GM18520 (cell line): ENCODE measurements around the gene UTS2R.

Source experiments
- ATAC-seq: cut with Tn5 transposase; IDR thresholded peaks from one replicate; pipeline ENCODE4 v1.9.1; 2021; ENCODE audit not compliant: unreplicated experiment

The UTS2R gene

GRCh38 chr17:82371333-82372248, at the start of gene UTS2R:
TSS of gene UTS2R (plus strand) at chr17:82371765. CDS start at chr17:82374325, 2,560 bp downstream.
- no peak for ATAC-seq

GRCh38 chr17:82321947-82322466, 49.6 kb upstream of the UTS2R start:
- no peak for ATAC-seq

GRCh38 chr17:82322526-82323453, 48.8 kb upstream of the UTS2R start:
- no peak for ATAC-seq

GRCh38 chr17:82323514-82324234, 47.9 kb upstream of the UTS2R start:
- ATAC-seq, result no peak

- no peak for ATAC-seq
These were observed 46.8 kb upstream of the UTS2R start for GRCh38 chr17:82324566-82325285.

- ATAC-seq, result no peak
These were observed 46.0 kb upstream of the UTS2R start for GRCh38 chr17:82325286-82326180.

GRCh38 chr17:82327289-82327688, 44.3 kb upstream of the UTS2R start:
- no peak for ATAC-seq

- no peak for ATAC-seq
These were observed 43.8 kb upstream of the UTS2R start for GRCh38 chr17:82327757-82328140.

- no peak for ATAC-seq
These were observed 43.2 kb upstream of the UTS2R start for GRCh38 chr17:82328141-82328993.

- no peak for ATAC-seq
These were observed 42.5 kb upstream of the UTS2R start for GRCh38 chr17:82328994-82329507.

GRCh38 chr17:82329683-82330321, 41.8 kb upstream of the UTS2R start:
- no peak for ATAC-seq

- no peak for ATAC-seq
These were observed 41.0 kb upstream of the UTS2R start for GRCh38 chr17:82330322-82331239.

- no peak for ATAC-seq
These were observed 40.1 kb upstream of the UTS2R start for GRCh38 chr17:82331345-82331939.

GRCh38 chr17:82332669-82333278, 38.8 kb upstream of the UTS2R start:
- no peak for ATAC-seq

- ATAC-seq, result no peak
These were observed 38.0 kb upstream of the UTS2R start, which contains the start of gene SECTM1 for GRCh38 chr17:82333279-82334171. TSS of gene SECTM1 (minus strand) at chr17:82333766. CDS start at chr17:82327240, 6,526 bp downstream.
